Endodermal cell (in vitro differentiated cells): Measurements from ENCODE around the gene JARID2. TPM values are rescaled to one million over a fixed set of nuclear protein-coding genes. Genes with fewer than 3 reads are reported as not detected.

Experiments used
- DNase-seq: peaks from one replicate; pipeline ENCODE4 v3.0.0-alpha.2; 2017
- H3K27ac ChIP-seq: 2 replicates; pipeline ENCODE4 v1.5.1; 2013; ENCODE audit warnings: mild to moderate bottlenecking, low read depth, low read length, moderate library complexity
- H3K27me3 ChIP-seq: 2 replicates; pipeline ENCODE4 v1.6.1; 2013; ENCODE audit warnings: mild to moderate bottlenecking, low read length, moderate library complexity; ENCODE audit not compliant: insufficient read depth, control insufficient read depth, poor library complexity, severe bottlenecking
- H3K36me3 ChIP-seq: 2 replicates; pipeline ENCODE4 v1.7.0; 2013; ENCODE audit warnings: mild to moderate bottlenecking, low read length, moderate library complexity; ENCODE audit not compliant: control insufficient read depth, insufficient read depth
- H3K4me1 ChIP-seq: one replicate; pipeline ENCODE4 v1.7.0; 2013; ENCODE audit warnings: low read length; ENCODE audit not compliant: control insufficient read depth, insufficient read depth
- H3K4me3 ChIP-seq: 2 replicates; pipeline ENCODE4 v1.5.1; 2013; ENCODE audit warnings: mild to moderate bottlenecking, low read length, moderate library complexity
- H3K9ac ChIP-seq: 2 replicates; pipeline ENCODE4 v1.6.1; 2013; ENCODE audit warnings: mild to moderate bottlenecking, low read length, moderate library complexity; ENCODE audit not compliant: poor library complexity, severe bottlenecking; ENCODE audit errors: extremely low read depth
- H3K9me3 ChIP-seq: 2 replicates; pipeline ENCODE4 v1.6.1; 2013; ENCODE audit warnings: mild to moderate bottlenecking, low read length, moderate library complexity; ENCODE audit not compliant: control insufficient read depth
- H3K27ac Mint-ChIP-seq: 2 replicates; pipeline ENCODE4 v1.8.0; 2020; ENCODE audit warnings: mixed read lengths
- H3K27me3 Mint-ChIP-seq: 2 replicates; pipeline ENCODE4 v1.8.0; 2021; ENCODE audit warnings: mild to moderate bottlenecking, mixed read lengths; ENCODE audit not compliant: insufficient read depth
- H3K36me3 Mint-ChIP-seq: 2 replicates; pipeline ENCODE4 v1.8.0; 2020; ENCODE audit warnings: low read depth, mixed read lengths
- H3K4me1 Mint-ChIP-seq: 2 replicates; pipeline ENCODE4 v1.8.0; 2020; ENCODE audit warnings: mixed read lengths
- H3K4me3 Mint-ChIP-seq: 2 replicates; pipeline ENCODE4 v1.8.0; 2020; ENCODE audit warnings: mild to moderate bottlenecking, moderate library complexity, mixed read lengths
- H3K9me3 Mint-ChIP-seq: 2 replicates; pipeline ENCODE4 v1.8.0; 2020; ENCODE audit warnings: mild to moderate bottlenecking, mixed read lengths
- CTCF ChIP-seq: fragments of 200-600 bp; sonication (generic); conservative IDR thresholded peaks from 2 replicates; pipeline ENCODE4 v1.5.0; 2021; ENCODE audit warnings: antibody characterized with exemption, mild to moderate bottlenecking
- WGBS, 2 experiments: methylation state at CpG; one replicate each; pipeline versions ENCODE4 v1.1.5 to v1.1.7; 2013; ENCODE audit warnings: missing lambda C conversion rate in 2 of 2, mixed read lengths in 1 of 2; ENCODE audit not compliant: insufficient coverage in 1 of 2, insufficient read length in 1 of 2; 5-methylcytosine and 5-hydroxymethylcytosine counted together
- total RNA-seq, 2 donors: library from RNA; stranded (reverse); fragmentation: NEBNext Ultra II Directional in 1 of 2; extraction: Animal tissue kit (Norgen Biotek cat#: 25700) in 1 of 2; gene quantifications; 2 replicates in 1 of 2; 3 replicates in 1 of 2; pipeline ENCODE4 v1.2.1, GENCODE V29; 2021

Gene JARID2
- total RNA-seq, 2 donors from 2014 or later: 42.5 to 77.0 TPM

GRCh38 chr6:15218401-15218800 lies 27.5 kb upstream of the JARID2 start:
- 96 to 97% methylated on average over 14 to 18 of the region's 18 CpGs for WGBS, 2 experiments
- Histone ChIP-seq H3K4me3 (no peak overlapping the region), H3K4me1 (no peaks in the 10 kb centered on the region), H3K27ac (no peak overlapping the region), H3K9me3 (no peaks in the 10 kb centered on the region), H3K36me3 (no peaks in the 10 kb centered on the region), H3K9ac (no peak overlapping the region), H3K27me3 (no peaks in the 10 kb centered on the region)
- Mint-ChIP-seq H3K9me3 (no peaks in the 10 kb centered on the region), H3K27me3 (peaks cover 4% of the 10 kb centered on the region), H3K36me3 (no peaks in the 10 kb centered on the region), H3K4me3 (no peak overlapping the region), H3K4me1 (no peaks in the 10 kb centered on the region), H3K27ac (no peak overlapping the region)
- no peak for DNase-seq
- no peak for TF ChIP-seq CTCF

- Mint-ChIP-seq H3K27ac (no peak overlapping the region), H3K36me3 (no peaks in the 10 kb centered on the region), H3K4me3 (no peak overlapping the region), H3K27me3 (peaks cover 6% of the 10 kb centered on the region), H3K9me3 (no peaks in the 10 kb centered on the region), H3K4me1 (peaks cover 3% of the 10 kb centered on the region)
- no peaks in the 10 kb centered on the region for H3K9me3 ChIP-seq
- no peaks in the 10 kb centered on the region for H3K36me3 ChIP-seq
- no peaks in the 10 kb centered on the region for H3K4me1 ChIP-seq
- TF ChIP-seq CTCF: no peak
- H3K9ac ChIP-seq: no peak overlapping the region
- 90% methylated on average over 2 of the region's 2 CpGs; no CpG with 5 or more reads in 1 of the 2 experiments for WGBS, 2 experiments
- H3K27me3 ChIP-seq: no peaks in the 10 kb centered on the region
- no peak for DNase-seq
- no peak overlapping the region for H3K27ac ChIP-seq
- H3K4me3 ChIP-seq: no peak overlapping the region
Observed at GRCh38 chr6:15220062-15220461, 25.8 kb upstream of the JARID2 start.

- Mint-ChIP-seq H3K4me3 (no peak overlapping the region), H3K27ac (peak overlapping the region; percentile 39), H3K27me3 (peaks cover 2% of the 10 kb centered on the region), H3K9me3 (no peaks in the 10 kb centered on the region), H3K4me1 (peaks cover 5% of the 10 kb centered on the region), H3K36me3 (no peaks in the 10 kb centered on the region)
- WGBS, 2 experiments: 88 to 96% methylated on average over 3 to 7 of the region's 7 CpGs
- Histone ChIP-seq H3K27ac (no peak overlapping the region), H3K9ac (no peak overlapping the region), H3K9me3 (no peaks in the 10 kb centered on the region), H3K4me3 (no peak overlapping the region), H3K36me3 (no peaks in the 10 kb centered on the region), H3K4me1 (no peaks in the 10 kb centered on the region), H3K27me3 (no peaks in the 10 kb centered on the region)
- TF ChIP-seq CTCF: no peak
- no peak for DNase-seq
Observed at GRCh38 chr6:15227827-15228318, 18.0 kb upstream of the JARID2 start.
